Measurements from ENCODE around the gene CEP112. TPM values are rescaled to one million over a fixed set of nuclear protein-coding genes. Genes with fewer than 3 reads are reported as not detected.

The CEP112 gene
- total RNA-seq, 1 donor from 2014 or later, result 9.7 TPM

GRCh38 chr17:65900216-65900615 is 291.7 kb downstream of the CEP112 start:
- Histone ChIP-seq H3K79me2 (ENCODE audit: low read depth) (no peaks in the 10 kb centered on the region), H3K4me3 (no peak overlapping the region), H3K27ac (no peak overlapping the region), H4K20me1 (ENCODE audit: low read depth) (peaks cover 6% of the 10 kb centered on the region), H3K9ac (no peak overlapping the region), H3K36me3 (no peaks in the 10 kb centered on the region), H3K4me1 (no peaks in the 10 kb centered on the region), H3F3A (ENCODE audit: low read depth) (no peaks in the 10 kb centered on the region), H3K9me3 (ENCODE audit: low read depth) (no peaks in the 10 kb centered on the region), H3K4me2 (no peak overlapping the region), H3K27me3 (peaks cover 33% of the 10 kb centered on the region), H2AFZ (replicated peaks) (no peak overlapping the region)
- DNase-seq (ENCODE audit: low spot score), result no peak
- Mint-ChIP-seq H3K27ac (peak overlapping the region; percentile 28), H3K4me1 (peaks cover 60% of the 10 kb centered on the region), H3K4me3 (no peak overlapping the region), H3K36me3 (peaks cover 14% of the 10 kb centered on the region), H3K27me3 (ENCODE audit: insufficient read depth, low read depth) (peaks cover 2% of the 10 kb centered on the region), H3K9me3 (peaks cover 15% of the 10 kb centered on the region)
- no peak for TF ChIP-seq EZH2 (IDR thresholded peaks at IDR 0.05)
- TF ChIP-seq CTCF (IDR thresholded peaks at IDR 0.05), result no peak
- no peak for TF ChIP-seq EZH2phosphoT487 (IDR thresholded peaks at IDR 0.05)

- H3K27ac Mint-ChIP-seq, result no peak overlapping the region
- no peak overlapping the region for H2AFZ ChIP-seq (replicated peaks)
- peaks cover 55% of the 10 kb centered on the region for H3K4me1 Mint-ChIP-seq
These were observed 293.3 kb downstream of the CEP112 start for GRCh38 chr17:65898651-65899050.

GRCh38 chr17:65896889-65897288 is 295.0 kb downstream of the CEP112 start:
- peaks cover 2% of the 10 kb centered on the region for H3K9me3 Mint-ChIP-seq
- Histone ChIP-seq H4K20me1 (ENCODE audit: low read depth) (no peaks in the 10 kb centered on the region), H3K27ac (no peak overlapping the region), H3K27me3 (peaks cover under 1% of the 10 kb centered on the region), H3K4me3 (no peak overlapping the region), H3K4me2 (no peak overlapping the region), H3K36me3 (no peaks in the 10 kb centered on the region), H3K9ac (no peak overlapping the region), H3K4me1 (no peaks in the 10 kb centered on the region), H3F3A (ENCODE audit: low read depth) (no peaks in the 10 kb centered on the region), H3K9me3 (ENCODE audit: low read depth) (no peaks in the 10 kb centered on the region), H3K79me2 (ENCODE audit: low read depth) (no peaks in the 10 kb centered on the region), H2AFZ (replicated peaks) (no peak overlapping the region)
- no peak for TF ChIP-seq EZH2phosphoT487 (IDR thresholded peaks at IDR 0.05)
- TF ChIP-seq EZH2 (IDR thresholded peaks at IDR 0.05), result no peak
- TF ChIP-seq CTCF (IDR thresholded peaks at IDR 0.05), result no peak
- no peak for DNase-seq (ENCODE audit: low spot score)
- peak overlapping the region; percentile 19 for H3K4me3 Mint-ChIP-seq
- peak overlapping the region; percentile 88 for H3K27ac Mint-ChIP-seq
- H3K27me3 Mint-ChIP-seq (ENCODE audit: insufficient read depth, low read depth), result no peaks in the 10 kb centered on the region
- H3K4me1 Mint-ChIP-seq, result peaks cover 44% of the 10 kb centered on the region
- H3K36me3 Mint-ChIP-seq, result peaks cover 10% of the 10 kb centered on the region

More at GRCh38 chr17:65898651-65899050, 293.3 kb downstream of the CEP112 start:
- Mint-ChIP-seq H3K4me3 (no peak overlapping the region), H3K36me3 (peaks cover 4% of the 10 kb centered on the region), H3K27me3 (ENCODE audit: insufficient read depth, low read depth) (peaks cover 2% of the 10 kb centered on the region), H3K9me3 (peaks cover under 1% of the 10 kb centered on the region)
- H3K9me3 ChIP-seq (ENCODE audit: low read depth), result no peaks in the 10 kb centered on the region
- no peaks in the 10 kb centered on the region for H3F3A ChIP-seq (ENCODE audit: low read depth)
- peaks cover 6% of the 10 kb centered on the region for H4K20me1 ChIP-seq (ENCODE audit: low read depth)
- H3K36me3 ChIP-seq, result no peaks in the 10 kb centered on the region
- no peaks in the 10 kb centered on the region for H3K79me2 ChIP-seq (ENCODE audit: low read depth)
- no peaks in the 10 kb centered on the region for H3K4me1 ChIP-seq
- H3K27me3 ChIP-seq, result peaks cover 18% of the 10 kb centered on the region
- DNase-seq (ENCODE audit: low spot score), result no peak
- H3K27ac ChIP-seq, result no peak overlapping the region
- H3K4me2 ChIP-seq, result no peak overlapping the region
- no peak overlapping the region for H3K9ac ChIP-seq
- no peak overlapping the region for H3K4me3 ChIP-seq
- no peak for TF ChIP-seq EZH2phosphoT487 (IDR thresholded peaks at IDR 0.05)
- no peak for TF ChIP-seq EZH2 (IDR thresholded peaks at IDR 0.05)
- no peak for TF ChIP-seq CTCF (IDR thresholded peaks at IDR 0.05)

Data from neural progenitor cell (in vitro differentiated cells).